NOMO-1 (cell line): ENCODE data around the gene HLA-A.

Source experiments
- DNase-seq, 2 experiments: peaks; one replicate each; lab custom pipeline; 2025; ENCODE audit not compliant: unreplicated experiment in 2 of 2; lab: John Stamatoyannopoulos, UW

Gene HLA-A

GRCh38 chr6:29984232-29984631 lies 41.9 kb downstream of the HLA-A start:
- no peak for DNase-seq

DNA sequence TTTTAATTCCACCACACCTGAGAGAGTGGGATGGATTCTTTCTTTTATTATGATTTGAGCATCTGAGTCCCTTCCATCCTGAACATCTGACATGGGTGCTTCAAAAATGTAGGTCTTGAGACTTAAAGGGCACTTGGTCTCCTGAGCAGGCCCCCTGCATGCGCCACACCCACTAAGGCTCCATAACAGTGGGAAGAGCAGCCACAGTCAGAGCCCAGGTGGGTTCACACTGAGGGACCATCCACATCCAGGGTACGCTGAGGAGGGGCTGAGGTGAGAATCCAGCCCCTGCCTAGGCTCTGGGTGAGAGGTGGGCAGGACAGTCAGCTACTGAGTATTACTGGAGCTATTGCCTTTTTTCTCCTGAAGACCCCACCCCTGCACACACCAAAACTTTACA lies 42.7 kb downstream of the HLA-A start:
- DNase-seq, result no peak

GRCh38 chr6:29986179-29986781 lies 43.9 kb downstream of the HLA-A start:
- DNase-seq, result no peak

GRCh38 chr6:29989211-29989610 lies 46.9 kb downstream of the HLA-A start:
- no peak for DNase-seq

GRCh38 chr6:29990931-29991330 lies 48.6 kb downstream of the HLA-A start:
- DNase-seq, result peak in 1 of 2 experiments; percentile 58

DNA sequence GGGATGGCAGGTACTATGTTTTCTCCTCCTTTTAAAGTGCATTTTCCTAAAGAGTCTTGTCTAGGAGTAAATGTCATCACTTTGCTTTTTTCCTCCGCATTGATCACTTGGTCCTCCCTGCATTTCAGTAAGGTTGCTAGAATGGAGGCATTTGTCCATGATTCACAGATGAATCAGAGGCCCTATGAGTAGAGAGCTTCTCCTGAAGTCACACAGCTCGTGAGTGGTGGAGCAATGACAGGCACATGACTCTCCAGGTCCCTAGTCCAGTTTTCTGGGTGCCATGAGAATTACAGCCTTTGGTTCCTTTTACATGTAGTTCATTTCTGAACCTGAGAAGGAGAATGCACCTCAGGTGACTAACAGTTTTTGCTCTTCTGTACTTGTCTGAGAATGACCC lies 50.5 kb downstream of the HLA-A start:
- no peak for DNase-seq

DNA sequence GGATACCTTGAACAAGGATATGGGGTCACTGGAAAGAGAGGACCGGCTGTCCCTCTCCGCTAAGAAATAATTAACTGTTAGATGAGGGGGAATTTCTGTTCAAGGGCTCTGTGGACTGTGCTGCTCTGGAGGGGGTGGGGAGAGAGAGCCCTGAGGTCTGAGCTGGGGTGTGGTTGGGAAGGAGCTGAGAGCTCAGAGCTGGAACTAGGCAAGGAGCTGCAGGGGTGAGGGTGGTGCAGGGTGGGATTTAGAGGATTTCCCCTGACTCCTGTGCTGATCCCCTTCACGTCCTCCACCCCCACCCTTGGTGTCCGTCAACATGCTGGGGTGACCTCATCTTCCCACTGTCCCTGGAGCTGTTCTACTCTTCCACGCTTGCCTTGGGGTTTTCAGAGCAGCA lies 52.5 kb downstream of the HLA-A start:
- DNase-seq, result no peak

DNA sequence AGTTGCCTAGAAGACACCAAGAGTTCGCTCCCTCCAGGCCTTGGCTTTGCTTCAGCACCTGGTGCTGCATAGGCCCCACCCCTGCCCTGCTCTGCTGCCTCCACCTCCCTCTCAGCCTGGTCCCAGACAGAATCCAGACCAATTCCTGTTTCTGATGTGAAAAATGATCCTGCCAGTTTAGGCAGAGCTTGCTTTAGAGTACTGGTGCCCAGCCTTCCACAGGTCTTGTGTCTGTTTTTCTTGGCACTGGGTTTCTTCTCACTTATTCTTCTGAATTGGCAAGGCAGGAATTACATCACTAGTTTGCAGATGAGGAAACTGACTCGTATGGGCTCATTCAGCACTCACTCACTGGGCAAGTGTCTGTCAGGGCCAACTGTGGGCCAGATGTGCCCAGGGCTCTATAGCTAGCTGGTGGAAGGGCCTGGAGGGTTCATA lies 53.0 kb downstream of the HLA-A start:
- DNase-seq, result no peak
